Measurements from ENCODE around the gene PSMA7. TPM values are rescaled to one million over a fixed set of nuclear protein-coding genes. Genes with fewer than 3 reads are reported as not detected.

PSMA7 gene
- total and polyA plus RNA-seq, 2 of the 8 experiments (the other 6 are each of a cell fraction or from before 2014, with no cell fraction given), result 361 to 648 TPM

GRCh38 chr20:62143957-62144825 lies 997 bp upstream of the PSMA7 start (continued):
- no peak for TF ChIP-seq CTCF (IDR thresholded peaks at IDR 0.05; ENCODE audit: control extremely low read depth in 1 of 3, insufficient read depth in 1 of 3, low read depth in 1 of 3, low read length in 3 of 3)
- TF ChIP-seq E2F6 (IDR thresholded peaks at IDR 0.05), result no peak
- TF ChIP-seq RBBP5 (IDR thresholded peaks at IDR 0.05; ENCODE audit: borderline replicate concordance, low read depth, low read length), result no peak
- TF ChIP-seq ATF2 (IDR thresholded peaks at IDR 0.05; ENCODE audit: low read length), result no peak
- no peak for TF ChIP-seq EGR1 (IDR thresholded peaks at IDR 0.05; ENCODE audit: borderline replicate concordance, low read depth, low read length)
- no peak; the same call in 1 of the 2 replicates for TF ChIP-seq PHF8 (conservative IDR thresholded peaks at IDR 0.05; ENCODE audit: low read depth, low read length)
- 0 out of 4 replicates have a peak, but pooled peaks of 1 of the 2 experiments have one; percentile 13 for TF ChIP-seq SIN3A (conservative IDR thresholded peaks at IDR 0.05 in 1 of 2, IDR thresholded peaks at IDR 0.05 in 1 of 2; ENCODE audit: low read depth in 1 of 2, low read length in 2 of 2)
- no peak for TF ChIP-seq SRF (IDR thresholded peaks at IDR 0.05; ENCODE audit: low read depth, low read length)
- no peak for TF ChIP-seq CBX5 (IDR thresholded peaks at IDR 0.05; ENCODE audit: low read depth, low read length)
- TF ChIP-seq ASH2L (IDR thresholded peaks at IDR 0.05; ENCODE audit: low read length), result peak; percentile 71
